ENCODE results near the gene NKTR.

Gene NKTR

DNA sequence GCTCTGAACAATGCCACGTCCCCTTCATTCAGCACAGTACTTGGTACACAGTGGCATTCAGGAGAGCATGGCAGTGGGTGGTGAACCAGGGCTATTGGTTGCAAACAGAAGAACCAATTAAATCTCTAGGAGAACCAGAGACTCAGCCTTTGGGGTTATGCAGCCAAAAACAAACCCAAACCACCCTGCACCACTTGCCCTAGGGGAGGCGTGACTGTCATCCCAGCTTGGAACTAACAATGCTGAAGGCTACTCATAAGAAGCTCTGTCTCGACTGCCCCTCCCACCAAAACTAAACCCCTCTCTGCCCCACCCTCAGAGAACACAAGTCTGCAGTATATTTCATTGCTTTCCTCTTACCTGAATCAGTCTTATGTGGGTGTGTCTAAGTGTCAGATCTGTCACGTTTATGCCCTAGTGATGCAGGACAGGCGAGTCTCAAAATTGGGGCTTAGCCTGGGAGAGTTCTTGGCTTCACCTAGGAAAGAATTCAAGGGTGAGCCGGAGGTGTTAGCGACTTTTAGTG, 69.6 kb downstream of the NKTR start:
- TF ChIP-seq, protein P1, sequence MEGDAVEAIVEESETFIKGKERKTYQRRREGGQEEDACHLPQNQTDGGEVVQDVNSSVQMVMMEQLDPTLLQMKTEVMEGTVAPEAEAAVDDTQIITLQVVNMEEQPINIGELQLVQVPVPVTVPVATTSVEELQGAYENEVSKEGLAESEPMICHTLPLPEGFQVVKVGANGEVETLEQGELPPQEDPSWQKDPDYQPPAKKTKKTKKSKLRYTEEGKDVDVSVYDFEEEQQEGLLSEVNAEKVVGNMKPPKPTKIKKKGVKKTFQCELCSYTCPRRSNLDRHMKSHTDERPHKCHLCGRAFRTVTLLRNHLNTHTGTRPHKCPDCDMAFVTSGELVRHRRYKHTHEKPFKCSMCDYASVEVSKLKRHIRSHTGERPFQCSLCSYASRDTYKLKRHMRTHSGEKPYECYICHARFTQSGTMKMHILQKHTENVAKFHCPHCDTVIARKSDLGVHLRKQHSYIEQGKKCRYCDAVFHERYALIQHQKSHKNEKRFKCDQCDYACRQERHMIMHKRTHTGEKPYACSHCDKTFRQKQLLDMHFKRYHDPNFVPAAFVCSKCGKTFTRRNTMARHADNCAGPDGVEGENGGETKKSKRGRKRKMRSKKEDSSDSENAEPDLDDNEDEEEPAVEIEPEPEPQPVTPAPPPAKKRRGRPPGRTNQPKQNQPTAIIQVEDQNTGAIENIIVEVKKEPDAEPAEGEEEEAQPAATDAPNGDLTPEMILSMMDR (IDR thresholded peaks at IDR 0.05; ENCODE audit: insufficient read depth, low read length, poor library complexity, severe bottlenecking), result no peak
- no peak for DNase-seq (ENCODE audit: extremely low read depth, insufficient read length)

DNA sequence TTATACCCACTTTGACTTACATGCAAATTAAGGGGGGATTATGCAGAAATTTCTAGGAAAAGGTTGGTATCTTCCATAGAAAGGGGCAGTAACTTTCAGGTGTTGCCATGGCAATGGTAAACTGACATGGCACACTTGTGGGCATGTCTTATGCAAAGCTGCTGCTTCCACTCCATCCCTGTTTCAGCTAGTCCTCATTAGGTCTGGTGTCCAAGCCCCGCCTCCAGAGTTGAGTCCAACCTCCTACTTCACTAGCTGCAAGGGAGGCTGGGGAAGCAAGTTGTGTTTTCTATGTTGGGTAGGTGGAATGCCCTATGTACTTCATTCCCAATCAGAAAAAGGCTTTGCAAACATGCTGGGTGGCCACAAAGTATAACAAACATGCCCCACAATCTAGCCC, 70.2 kb downstream of the NKTR start:
- DNase-seq (ENCODE audit: extremely low read depth, insufficient read length), result no peak
- Histone ChIP-seq H3K27me3 (replicated peaks; ENCODE audit: control insufficient read depth, insufficient read depth, low read length) (no peaks in the 10 kb centered on the region), H3K36me3 (ENCODE audit: control insufficient read depth, insufficient read depth, low read length) (no peaks in the 10 kb centered on the region), H3K4me3 (replicated peaks; ENCODE audit: low read depth, low read length) (no peak overlapping the region)
- TF ChIP-seq, protein P1 (IDR thresholded peaks at IDR 0.05; ENCODE audit: insufficient read depth, low read length, poor library complexity, severe bottlenecking), result no peak

More for the DNA sequence above, 69.6 kb downstream of the NKTR start:
- Histone ChIP-seq H3K27me3 (replicated peaks; ENCODE audit: control insufficient read depth, insufficient read depth, low read length) (no peaks in the 10 kb centered on the region), H3K4me3 (replicated peaks; ENCODE audit: low read depth, low read length) (no peak overlapping the region), H3K36me3 (ENCODE audit: control insufficient read depth, insufficient read depth, low read length) (no peaks in the 10 kb centered on the region)

DNA sequence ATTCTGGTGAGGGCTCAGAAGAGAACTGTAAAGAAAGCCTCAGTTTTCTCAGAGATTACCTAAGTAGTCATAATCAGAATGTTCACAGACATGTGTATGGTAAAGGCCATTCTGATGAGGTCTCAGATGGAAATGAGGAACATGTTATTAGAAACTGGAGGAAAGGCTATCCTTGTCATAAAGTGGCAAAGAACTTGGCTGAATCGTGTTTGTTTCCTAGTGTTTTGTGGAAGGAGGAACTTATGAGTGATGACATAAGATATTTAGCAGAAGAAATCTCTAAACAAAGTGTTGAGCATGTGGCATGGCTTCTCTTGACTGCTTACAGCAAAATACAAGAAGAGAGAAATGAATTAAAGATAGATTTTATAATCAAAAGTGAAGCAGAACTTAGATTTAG, 72.0 kb downstream of the NKTR start:
- Histone ChIP-seq H3K36me3 (ENCODE audit: control insufficient read depth, insufficient read depth, low read length) (no peaks in the 10 kb centered on the region), H3K4me3 (replicated peaks; ENCODE audit: low read depth, low read length) (no peak overlapping the region), H3K27me3 (replicated peaks; ENCODE audit: control insufficient read depth, insufficient read depth, low read length) (no peaks in the 10 kb centered on the region)
- TF ChIP-seq, protein P1 (IDR thresholded peaks at IDR 0.05; ENCODE audit: insufficient read depth, low read length, poor library complexity, severe bottlenecking), result no peak
- no peak for DNase-seq (ENCODE audit: extremely low read depth, insufficient read length)

DNA sequence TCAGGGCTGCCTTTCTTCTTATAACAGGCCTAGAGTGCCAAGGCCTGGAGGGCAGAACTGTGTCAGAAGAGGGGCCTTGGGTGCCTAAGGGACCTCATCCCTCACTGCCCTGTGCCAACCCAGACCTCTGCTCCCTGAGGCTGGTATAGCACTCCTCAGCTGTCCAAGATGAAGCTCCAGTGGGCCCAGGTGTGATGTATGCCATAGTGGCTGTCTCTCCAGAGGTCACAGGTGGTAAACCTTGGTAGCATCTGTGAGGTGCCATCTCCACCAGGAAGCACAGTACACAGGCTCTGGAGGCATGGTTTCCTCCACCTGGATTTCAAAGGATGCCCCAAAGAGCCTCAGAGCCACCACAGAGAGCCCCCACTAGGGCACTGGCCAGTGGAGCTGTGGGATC, 72.6 kb downstream of the NKTR start:
- Histone ChIP-seq H3K36me3 (ENCODE audit: control insufficient read depth, insufficient read depth, low read length) (no peaks in the 10 kb centered on the region), H3K4me3 (replicated peaks; ENCODE audit: low read depth, low read length) (no peak overlapping the region), H3K27me3 (replicated peaks; ENCODE audit: control insufficient read depth, insufficient read depth, low read length) (no peaks in the 10 kb centered on the region)
- TF ChIP-seq, protein P1 (IDR thresholded peaks at IDR 0.05; ENCODE audit: insufficient read depth, low read length, poor library complexity, severe bottlenecking), result no peak
- no peak for DNase-seq (ENCODE audit: extremely low read depth, insufficient read length)

DNA sequence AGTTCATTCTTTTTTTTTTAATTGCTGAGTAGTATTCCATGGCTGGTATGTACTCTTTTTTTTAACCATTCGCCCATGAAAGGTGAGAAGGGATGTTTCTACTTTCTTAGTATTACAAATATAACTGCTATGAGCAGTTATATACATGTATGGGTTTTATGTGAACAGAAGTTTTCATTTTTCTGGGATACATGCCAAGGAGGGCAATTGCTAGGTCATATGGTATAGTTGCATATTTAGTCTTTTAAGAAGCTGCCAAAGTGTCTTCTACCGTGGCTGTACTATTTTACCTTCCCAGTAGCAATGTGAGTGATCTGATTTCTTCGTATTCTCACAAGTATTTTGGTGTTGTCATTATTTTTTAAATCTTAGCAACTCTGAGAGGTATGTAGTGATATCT, 73.7 kb downstream of the NKTR start:
- TF ChIP-seq, protein P1 (IDR thresholded peaks at IDR 0.05; ENCODE audit: insufficient read depth, low read length, poor library complexity, severe bottlenecking), result no peak
- H3K4me3 ChIP-seq (replicated peaks; ENCODE audit: low read depth, low read length), result no peak overlapping the region

DNA sequence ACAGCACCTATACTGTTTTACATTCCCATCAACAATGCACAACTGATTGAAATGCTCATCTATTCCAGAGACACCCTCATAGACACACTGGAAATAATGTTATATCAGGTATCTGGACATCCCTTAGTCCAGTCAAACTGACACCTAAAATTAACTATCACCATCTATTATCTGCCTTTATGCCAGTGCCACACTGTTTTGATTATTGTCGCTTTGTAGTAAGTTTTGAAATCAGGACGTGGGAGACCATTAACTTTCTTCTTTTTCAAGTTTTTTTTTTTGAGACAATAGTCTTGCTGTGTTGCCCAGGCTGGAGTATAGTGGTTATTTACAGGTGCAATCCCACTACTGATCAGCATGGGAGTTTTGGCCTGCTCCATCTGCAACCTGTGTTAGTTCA, 75.4 kb downstream of the NKTR start:
- Histone ChIP-seq H3K4me3 (replicated peaks; ENCODE audit: low read depth, low read length) (no peak overlapping the region), H3K27me3 (replicated peaks; ENCODE audit: control insufficient read depth, insufficient read depth, low read length) (no peaks in the 10 kb centered on the region), H3K36me3 (ENCODE audit: control insufficient read depth, insufficient read depth, low read length) (no peaks in the 10 kb centered on the region)
- TF ChIP-seq, protein P1 (IDR thresholded peaks at IDR 0.05; ENCODE audit: insufficient read depth, low read length, poor library complexity, severe bottlenecking), result no peak
- no peak for DNase-seq (ENCODE audit: extremely low read depth, insufficient read length)

More for the DNA sequence above, 73.7 kb downstream of the NKTR start:
- Histone ChIP-seq H3K27me3 (replicated peaks; ENCODE audit: control insufficient read depth, insufficient read depth, low read length) (no peaks in the 10 kb centered on the region), H3K36me3 (ENCODE audit: control insufficient read depth, insufficient read depth, low read length) (no peaks in the 10 kb centered on the region)
- DNase-seq (ENCODE audit: extremely low read depth, insufficient read length), result no peak
